Mesenchymal stem cell (in vitro differentiated cells and primary cell): Measurements from ENCODE around the gene OR52N5.
A peak's percentile ranks its signal among the peaks of the same experiment; 100 is the strongest.

Experiments used
- DNase-seq: peaks from one replicate; pipeline ENCODE4 v3.0.0-alpha.2; 2013
- H2AFZ ChIP-seq: one replicate; pipeline ENCODE4 v1.6.1; 2013; ENCODE audit warnings: low read depth, mild to moderate bottlenecking, control low read depth, inconsistent platforms, low read length, moderate library complexity
- H2AK5ac ChIP-seq: 2 replicates; pipeline ENCODE4 v1.6.1; 2013; ENCODE audit warnings: low read length, moderate library complexity, mild to moderate bottlenecking, inconsistent platforms; ENCODE audit not compliant: severe bottlenecking
- H2BK120ac ChIP-seq: one replicate; pipeline ENCODE4 v1.6.1; 2013; ENCODE audit warnings: low read depth, mild to moderate bottlenecking, inconsistent platforms, low read length, moderate library complexity
- H2BK12ac ChIP-seq, 2 experiments: one replicate each; pipeline ENCODE4 v1.6.1; 2013; ENCODE audit warnings: inconsistent platforms in 2 of 2, low read length in 2 of 2, mild to moderate bottlenecking in 2 of 2, moderate library complexity in 2 of 2, control low read depth in 1 of 2
- H2BK15ac ChIP-seq: one replicate; pipeline ENCODE4 v1.6.1; 2013; ENCODE audit warnings: mild to moderate bottlenecking, low read depth, inconsistent platforms; ENCODE audit not compliant: poor library complexity, severe bottlenecking
- H2BK5ac ChIP-seq: 2 replicates; pipeline ENCODE4 v1.6.1; 2013; ENCODE audit warnings: low read depth, mild to moderate bottlenecking, low read length, control low read depth, inconsistent platforms; ENCODE audit not compliant: poor library complexity, severe bottlenecking
- H3K14ac ChIP-seq, 2 experiments: one replicate each; pipeline ENCODE4 v1.6.1; 2013; ENCODE audit warnings: inconsistent platforms in 2 of 2, low read length in 2 of 2, control low read depth in 1 of 2, mild to moderate bottlenecking in 1 of 2, moderate library complexity in 1 of 2
- H3K18ac ChIP-seq, 2 experiments: one replicate each; pipeline ENCODE4 v1.6.1; 2013; ENCODE audit warnings: inconsistent platforms in 2 of 2, low read length in 2 of 2, control low read depth in 1 of 2, low read depth in 1 of 2, mild to moderate bottlenecking in 1 of 2
- H3K23ac ChIP-seq, 2 experiments: one replicate each; pipeline ENCODE4 v1.6.1; 2013; ENCODE audit warnings: inconsistent platforms in 2 of 2, low read length in 2 of 2, mild to moderate bottlenecking in 2 of 2, moderate library complexity in 2 of 2, control low read depth in 1 of 2
- H3K27ac ChIP-seq: 2 replicates; pipeline ENCODE4 v1.5.1; 2013; ENCODE audit warnings: mild to moderate bottlenecking, moderate library complexity, low read length, control low read depth, inconsistent platforms; ENCODE audit not compliant: poor library complexity, severe bottlenecking
- H3K27me3 ChIP-seq, 2 experiments: 2 replicates each; pipeline versions ENCODE4 v1.6.1 to v1.7.0; 2013; ENCODE audit warnings: low read length in 2 of 2, mild to moderate bottlenecking in 2 of 2, moderate library complexity in 2 of 2, control low read depth in 1 of 2, inconsistent platforms in 1 of 2; ENCODE audit not compliant: control insufficient read depth in 1 of 2, insufficient read depth in 1 of 2
- H3K36me3 ChIP-seq, 2 experiments: 2 replicates each; pipeline versions ENCODE4 v1.6.1 to v1.7.0; 2013; ENCODE audit warnings: low read length in 2 of 2, control low read depth in 1 of 2, inconsistent platforms in 1 of 2, low read depth in 1 of 2, mild to moderate bottlenecking in 1 of 2; ENCODE audit not compliant: insufficient read depth in 2 of 2, control insufficient read depth in 1 of 2
- H3K4ac ChIP-seq, 2 experiments: one replicate each; pipeline ENCODE4 v1.6.1; 2013; ENCODE audit warnings: inconsistent platforms in 2 of 2, low read length in 2 of 2, mild to moderate bottlenecking in 2 of 2, moderate library complexity in 2 of 2, control low read depth in 1 of 2, low read depth in 1 of 2
- H3K4me1 ChIP-seq: 2 replicates; pipeline ENCODE4 v1.6.1; 2013; ENCODE audit warnings: low read depth, low read length, control low read depth; ENCODE audit not compliant: control insufficient read depth, insufficient read depth
- H3K4me2 ChIP-seq: 2 replicates; pipeline ENCODE4 v1.6.1; 2013; ENCODE audit warnings: low read length, mild to moderate bottlenecking, inconsistent platforms; ENCODE audit not compliant: poor library complexity, severe bottlenecking
- H3K4me3 ChIP-seq, 2 experiments: 2 replicates each; pipeline versions ENCODE4 v1.5.1 to v1.7.0; 2013; ENCODE audit warnings: low read length in 2 of 2, mild to moderate bottlenecking in 2 of 2, control low read depth in 1 of 2, low read depth in 1 of 2; ENCODE audit not compliant: insufficient read depth in 1 of 2
- H3K79me1 ChIP-seq: replicated peaks from 2 replicates; pipeline ENCODE4 v1.6.1; 2013; ENCODE audit warnings: mild to moderate bottlenecking, control low read depth, low read length, inconsistent platforms; ENCODE audit not compliant: poor library complexity, severe bottlenecking
- H3K9ac ChIP-seq: 2 replicates; pipeline ENCODE4 v1.7.0; 2013; ENCODE audit warnings: mild to moderate bottlenecking, low read length, moderate library complexity
- H3K9me3 ChIP-seq: 2 replicates; pipeline ENCODE4 v1.7.0; 2013; ENCODE audit warnings: mild to moderate bottlenecking, low read length; ENCODE audit not compliant: control insufficient read depth
- H4K8ac ChIP-seq: one replicate; pipeline ENCODE4 v1.6.1; 2013; ENCODE audit warnings: inconsistent platforms, mild to moderate bottlenecking, low read length, moderate library complexity
- H4K91ac ChIP-seq: one replicate; pipeline ENCODE4 v1.6.1; 2013; ENCODE audit warnings: mild to moderate bottlenecking, low read length, inconsistent platforms
- WGBS: methylation state at CpG from one replicate; pipeline ENCODE4 v1.1.7; 2013; ENCODE audit warnings: mixed read lengths; 5-methylcytosine and 5-hydroxymethylcytosine counted together

The OR52N5 gene

DNA sequence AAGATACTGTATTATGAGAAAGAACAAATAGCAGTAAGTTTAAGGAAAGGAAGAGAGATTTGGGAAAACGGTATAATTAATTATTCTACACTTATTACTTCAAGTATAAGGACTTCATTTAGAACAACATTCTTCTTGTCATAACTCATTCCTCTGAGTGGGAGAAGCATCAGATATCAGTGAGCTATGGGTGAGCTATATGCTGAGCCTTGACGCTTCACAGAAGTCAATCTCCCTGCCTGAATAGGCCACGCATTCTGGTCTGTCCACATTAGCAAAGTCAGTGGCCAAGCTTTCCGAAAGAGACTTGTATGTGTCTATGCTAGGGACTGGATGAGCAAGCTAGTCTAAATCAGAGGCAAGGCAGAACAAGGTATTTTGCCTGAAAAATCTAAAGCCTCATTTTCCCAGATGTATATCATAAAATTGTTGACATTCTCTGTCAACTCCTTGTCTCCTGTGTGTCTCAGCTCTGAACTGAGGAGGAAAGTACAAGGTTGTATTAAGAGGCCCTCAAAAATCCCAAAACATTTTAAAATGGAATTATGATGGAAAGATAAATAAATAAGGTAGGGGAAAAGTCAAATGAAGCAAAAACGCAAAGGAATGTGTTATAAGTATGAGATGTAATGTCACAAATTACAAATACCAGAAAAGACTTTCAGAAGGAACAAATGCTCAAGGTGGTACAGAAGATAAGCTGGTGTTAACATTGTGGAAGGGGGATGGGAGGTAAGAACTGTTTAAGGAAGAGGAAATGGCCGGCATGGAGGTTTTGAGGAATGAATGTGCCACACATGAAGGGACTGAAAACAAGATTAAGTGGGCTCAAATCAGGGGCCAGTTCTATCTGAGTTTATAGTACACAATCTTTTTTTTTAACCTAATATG, 27.0 kb upstream of the OR52N5 start:
- H2BK120ac ChIP-seq: no peak overlapping the region

DNA sequence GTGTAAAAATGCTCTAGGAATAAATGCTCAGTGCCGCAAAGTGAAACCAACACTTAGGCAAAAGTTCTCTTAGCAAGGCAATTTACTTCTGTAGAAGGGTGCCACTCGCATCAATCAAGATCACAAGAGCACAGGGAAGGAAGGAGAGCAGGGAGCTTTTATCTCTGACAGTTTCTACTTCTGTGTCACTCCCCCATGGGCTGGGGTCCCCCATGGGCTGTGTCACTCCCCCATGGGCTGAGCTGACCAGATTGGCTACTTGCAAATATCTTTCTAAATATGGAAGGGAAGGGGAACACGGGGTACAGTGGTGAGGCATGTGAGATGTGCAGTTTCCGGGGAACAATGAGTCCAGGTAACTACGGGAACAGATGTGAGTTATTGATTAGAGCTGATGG, 26.0 kb upstream of the OR52N5 start:
- Histone ChIP-seq H3K27me3 (peaks cover 4 to 12% of the 10 kb centered on the region in 2 experiments), H4K91ac (no peak overlapping the region), H3K18ac (no peak overlapping the region)

More for the DNA sequence above, 27.0 kb upstream of the OR52N5 start:
- no peaks in the 10 kb centered on the region for H3K9me3 ChIP-seq
- 81% methylated on average over 4 of the region's 6 CpGs for WGBS
- H3K4me3 ChIP-seq: no peak overlapping the region
- no peak overlapping the region for H2AK5ac ChIP-seq
- H3K23ac ChIP-seq: no peak overlapping the region
- no peak overlapping the region for H3K4ac ChIP-seq
- no peak overlapping the region for H4K91ac ChIP-seq
- peaks cover 3% of the 10 kb centered on the region for H3K4me1 ChIP-seq
- no peak overlapping the region for H2BK15ac ChIP-seq
- no peak overlapping the region for H2BK5ac ChIP-seq
- H3K14ac ChIP-seq: no peak overlapping the region
- H3K18ac ChIP-seq: no peak overlapping the region
- no peak overlapping the region for H2AFZ ChIP-seq
- no peak overlapping the region for H2BK12ac ChIP-seq
- peaks cover 4 to 12% of the 10 kb centered on the region in 2 experiments for H3K27me3 ChIP-seq
- no peak overlapping the region for H3K4me2 ChIP-seq
- no peak for DNase-seq
- no peak overlapping the region for H4K8ac ChIP-seq
- no peaks in the 10 kb centered on the region for H3K79me1 ChIP-seq
- H3K9ac ChIP-seq: no peak overlapping the region
- H3K27ac ChIP-seq: no peak overlapping the region
- H3K36me3 ChIP-seq: no peaks in the 10 kb centered on the region

DNA sequence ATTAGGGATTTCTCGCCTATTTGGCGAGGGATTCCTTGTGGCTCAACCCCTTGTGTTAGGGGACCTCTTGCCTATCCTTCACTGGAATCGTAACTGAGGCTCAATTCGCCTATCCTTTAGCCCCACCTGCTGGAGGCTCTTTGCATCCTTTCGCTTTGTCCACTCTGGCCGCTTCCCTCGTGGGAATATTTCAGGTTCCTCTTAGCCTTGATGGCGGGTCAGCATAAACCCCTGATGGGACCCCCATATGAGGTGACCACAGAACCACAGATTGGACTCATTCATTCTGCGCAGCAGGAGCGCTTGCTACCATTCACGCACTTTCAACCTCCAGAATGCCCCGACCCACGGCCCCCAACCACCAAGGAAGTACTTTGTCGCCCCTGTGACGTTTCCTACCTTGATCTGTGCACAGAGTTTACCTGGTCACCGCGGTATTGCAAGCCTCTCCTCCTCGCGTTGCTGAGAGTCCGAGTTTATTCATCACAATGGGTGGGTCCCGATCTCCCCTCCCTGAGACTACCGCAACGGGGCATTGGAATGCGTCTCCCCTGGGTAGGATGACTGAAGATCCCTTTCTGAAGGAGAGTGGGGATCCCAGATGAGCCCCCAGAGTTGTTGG, 25.5 kb upstream of the OR52N5 start, which contains the start of gene OR52N2:
Gene OR52N2 (plus strand): TSS at position 425 of the 622 bp plus-strand sequence. CDS start 11,412 bp downstream, outside the sequence.
- WGBS: 20% methylated on average over 24 of the region's 24 CpGs
- no peak within 1 kb of the TSS for H2BK120ac ChIP-seq

More for the DNA sequence above, 26.0 kb upstream of the OR52N5 start:
- no peak overlapping the region for H3K14ac ChIP-seq
- H2AFZ ChIP-seq: peak overlapping the region; percentile 48
- no peak overlapping the region for H2BK12ac ChIP-seq
- no peak overlapping the region for H2AK5ac ChIP-seq
- no peak overlapping the region for H3K23ac ChIP-seq
- 84% methylated on average over 5 of the region's 5 CpGs for WGBS
- no peak overlapping the region for H3K27ac ChIP-seq
- no peak overlapping the region for H2BK120ac ChIP-seq
- H3K9me3 ChIP-seq: peaks cover under 1% of the 10 kb centered on the region
- H2BK15ac ChIP-seq: peak overlapping the region; percentile 77
- peak overlapping the region; percentile 86 for H3K9ac ChIP-seq
- H3K4me1 ChIP-seq: peaks cover 3% of the 10 kb centered on the region
- no peaks in the 10 kb centered on the region for H3K36me3 ChIP-seq
- peak; percentile 2 for DNase-seq
- no peak overlapping the region for H3K4ac ChIP-seq
- no peak overlapping the region for H4K8ac ChIP-seq
- H2BK5ac ChIP-seq: no peak overlapping the region
- H3K4me2 ChIP-seq: peak overlapping the region; percentile 90
- peak overlapping the region in 1 of 2 experiments; percentile 92 for H3K4me3 ChIP-seq
- no peaks in the 10 kb centered on the region for H3K79me1 ChIP-seq

DNA sequence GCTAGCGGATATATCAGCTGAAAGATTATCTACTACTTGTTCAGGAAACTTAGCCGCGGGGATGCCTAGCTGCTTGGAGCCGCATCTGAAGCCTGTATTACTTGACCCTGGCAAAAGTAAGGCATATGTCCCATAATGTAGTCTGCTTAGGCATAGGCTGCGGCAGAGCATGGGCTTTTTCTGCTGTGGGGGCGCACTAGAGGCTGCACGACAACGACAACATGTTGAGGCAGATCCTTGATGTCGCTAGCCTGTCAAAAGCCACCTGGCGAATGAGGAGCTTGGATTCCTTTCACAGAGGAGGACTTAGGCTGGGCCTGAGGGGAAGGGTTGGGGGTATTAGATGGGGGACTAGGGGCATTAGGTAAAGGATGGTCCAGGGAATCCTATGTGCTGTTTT, 24.4 kb upstream of the OR52N5 start:
- Histone ChIP-seq H3K36me3 (no peaks in the 10 kb centered on the region), H3K79me1 (no peaks in the 10 kb centered on the region), H2BK120ac (no peak overlapping the region), H3K4me3 (no peak overlapping the region), H3K4me1 (peaks cover 3% of the 10 kb centered on the region), H2BK12ac (no peak overlapping the region), H3K23ac (no peak overlapping the region), H3K27me3 (peaks cover 4 to 12% of the 10 kb centered on the region in 2 experiments), H2BK15ac (no peak overlapping the region), H3K18ac (no peak overlapping the region), H2AK5ac (no peak overlapping the region), H3K9ac (no peak overlapping the region), H2BK5ac (no peak overlapping the region), H4K8ac (no peak overlapping the region), H3K14ac (no peak overlapping the region), H3K9me3 (peaks cover 5% of the 10 kb centered on the region), H2AFZ (no peak overlapping the region), H3K4ac (no peak overlapping the region), H4K91ac (no peak overlapping the region), H3K27ac (no peak overlapping the region), H3K4me2 (no peak overlapping the region)
- DNase-seq: no peak
- WGBS: 64% methylated on average over 10 of the region's 10 CpGs

More for the DNA sequence above, 25.5 kb upstream of the OR52N5 start, which contains the start of gene OR52N2:
- no peak within 1 kb of the TSS for H2AK5ac ChIP-seq
- peak within 1 kb of the TSS; percentile 90 for H3K4me2 ChIP-seq
- no peaks in the 10 kb centered on the region for H3K79me1 ChIP-seq
- no peak within 1 kb of the TSS for H2BK12ac ChIP-seq
- H3K23ac ChIP-seq: no peak within 1 kb of the TSS
- no peak within 1 kb of the TSS for H3K4ac ChIP-seq
- no peak within 1 kb of the TSS for H3K27ac ChIP-seq
- H3K14ac ChIP-seq: peak within 1 kb of the TSS in 1 of 2 experiments; percentile 45
- peaks cover 4% of the 10 kb centered on the region for H3K9me3 ChIP-seq
- H4K91ac ChIP-seq: peak within 1 kb of the TSS; percentile 21
- H3K9ac ChIP-seq: peak within 1 kb of the TSS; percentile 86
- peaks cover 4 to 12% of the 10 kb centered on the region in 2 experiments for H3K27me3 ChIP-seq
- peak within 1 kb of the TSS; percentile 77 for H2BK15ac ChIP-seq
- H4K8ac ChIP-seq: no peak within 1 kb of the TSS
- peak; percentile 77 for DNase-seq
- H2BK5ac ChIP-seq: no peak within 1 kb of the TSS
- peaks cover 3% of the 10 kb centered on the region for H3K4me1 ChIP-seq
- peak within 1 kb of the TSS; percentile 50 to 92 for H3K4me3 ChIP-seq
- H2AFZ ChIP-seq: peak within 1 kb of the TSS; percentile 48
- peak within 1 kb of the TSS in 1 of 2 experiments; percentile 29 for H3K18ac ChIP-seq
- H3K36me3 ChIP-seq: no peaks in the 10 kb centered on the region
